ENCODE results near the gene S1PR5.

Gene S1PR5

GRCh38 chr19:10503002-10503789, 14.1 kb downstream of the S1PR5 start, which contains the start of gene KEAP1:
KEAP1 (minus strand) TSS chr19:10503356; CDS start chr19:10500033, 3,323 bp downstream.
- TF ChIP-seq EZH2 (IDR thresholded peaks at IDR 0.05; ENCODE audit: borderline replicate concordance, low read depth, low read length, severe bottlenecking) (no peak), CTCF (IDR thresholded peaks at IDR 0.05; ENCODE audit: borderline replicate concordance, extremely low read depth, low read length, poor library complexity, severe bottlenecking) (peak; percentile 2)
- peaks cover 51% of the 10 kb centered on the region for H3K79me2 ChIP-seq (ENCODE audit: insufficient read depth, low read length)
- DNase-seq (peak; percentile 63), ATAC-seq (ENCODE audit: insufficient read depth, low read depth) (peak; percentile 56)
- H3K9me3 ChIP-seq (ENCODE audit: insufficient read depth, low read length, severe bottlenecking): no peaks in the 10 kb centered on the region
- H3K4me1 ChIP-seq (ENCODE audit: insufficient read depth, low read length): peaks cover 45% of the 10 kb centered on the region
- H3K4me3 ChIP-seq (ENCODE audit: low read depth in 1 of 2, low read length in 2 of 2): peak within 1 kb of the TSS; percentile 40 to 82
- H3K36me3 ChIP-seq (ENCODE audit: insufficient read depth, low read length): peaks cover 34% of the 10 kb centered on the region
- peaks cover 16% of the 10 kb centered on the region for H4K20me1 ChIP-seq (ENCODE audit: insufficient read depth, low read length)
- H3K27me3 ChIP-seq (ENCODE audit: insufficient read depth, low read length, poor library complexity): no peaks in the 10 kb centered on the region
- peak within 1 kb of the TSS; percentile 97 for H2AFZ ChIP-seq (ENCODE audit: low read depth, low read length)
- H3K27ac ChIP-seq (ENCODE audit: low read length): peak within 1 kb of the TSS; percentile 91
- peak within 1 kb of the TSS; percentile 72 for H3K4me2 ChIP-seq (ENCODE audit: insufficient read depth, low read length)
- H3K9ac ChIP-seq (ENCODE audit: low read depth, low read length): peak within 1 kb of the TSS; percentile 100

GRCh38 chr19:10502524-10503001, 14.7 kb downstream of the S1PR5 start:
- peak overlapping the region; percentile 40 to 82 for H3K4me3 ChIP-seq (ENCODE audit: low read depth in 1 of 2, low read length in 2 of 2)
- H3K79me2 ChIP-seq (ENCODE audit: insufficient read depth, low read length): peaks cover 56% of the 10 kb centered on the region
- no peaks in the 10 kb centered on the region for H3K27me3 ChIP-seq (ENCODE audit: insufficient read depth, low read length, poor library complexity)
- DNase-seq (peak; percentile 96), ATAC-seq (ENCODE audit: insufficient read depth, low read depth) (peak; percentile 91)
- H3K9ac ChIP-seq (ENCODE audit: low read depth, low read length): peak overlapping the region; percentile 100
- no peaks in the 10 kb centered on the region for H3K9me3 ChIP-seq (ENCODE audit: insufficient read depth, low read length, severe bottlenecking)
- peaks cover 16% of the 10 kb centered on the region for H4K20me1 ChIP-seq (ENCODE audit: insufficient read depth, low read length)
- H3K36me3 ChIP-seq (ENCODE audit: insufficient read depth, low read length): peaks cover 38% of the 10 kb centered on the region
- H3K4me1 ChIP-seq (ENCODE audit: insufficient read depth, low read length): peaks cover 42% of the 10 kb centered on the region
- H3K4me2 ChIP-seq (ENCODE audit: insufficient read depth, low read length): peak overlapping the region; percentile 72
- TF ChIP-seq CTCF (IDR thresholded peaks at IDR 0.05; ENCODE audit: borderline replicate concordance, extremely low read depth, low read length, poor library complexity, severe bottlenecking): peak; percentile 20
- no peak for TF ChIP-seq EZH2 (IDR thresholded peaks at IDR 0.05; ENCODE audit: borderline replicate concordance, low read depth, low read length, severe bottlenecking)
- peak overlapping the region; percentile 91 for H3K27ac ChIP-seq (ENCODE audit: low read length)
- H2AFZ ChIP-seq (ENCODE audit: low read depth, low read length): peak overlapping the region; percentile 97

GRCh38 chr19:10501971-10502523, 15.2 kb downstream of the S1PR5 start:
- Histone ChIP-seq H3K9me3 (ENCODE audit: insufficient read depth, low read length, severe bottlenecking) (no peaks in the 10 kb centered on the region), H3K27me3 (ENCODE audit: insufficient read depth, low read length, poor library complexity) (no peaks in the 10 kb centered on the region), H3K4me3 (ENCODE audit: low read depth in 1 of 2, low read length in 2 of 2) (peak overlapping the region; percentile 40 to 82), H3K79me2 (ENCODE audit: insufficient read depth, low read length) (peaks cover 61% of the 10 kb centered on the region), H3K9ac (ENCODE audit: low read depth, low read length) (peak overlapping the region; percentile 100), H3K36me3 (ENCODE audit: insufficient read depth, low read length) (peaks cover 43% of the 10 kb centered on the region), H4K20me1 (ENCODE audit: insufficient read depth, low read length) (peaks cover 19% of the 10 kb centered on the region), H3K4me1 (ENCODE audit: insufficient read depth, low read length) (peaks cover 47% of the 10 kb centered on the region), H3K4me2 (ENCODE audit: insufficient read depth, low read length) (peak overlapping the region; percentile 72), H3K27ac (ENCODE audit: low read length) (peak overlapping the region; percentile 91), H2AFZ (ENCODE audit: low read depth, low read length) (peak overlapping the region; percentile 86)
- peak; percentile 24 for ATAC-seq (ENCODE audit: insufficient read depth, low read depth)
- peak; percentile 56 for DNase-seq
- TF ChIP-seq CTCF (IDR thresholded peaks at IDR 0.05; ENCODE audit: borderline replicate concordance, extremely low read depth, low read length, poor library complexity, severe bottlenecking) (no peak), EZH2 (IDR thresholded peaks at IDR 0.05; ENCODE audit: borderline replicate concordance, low read depth, low read length, severe bottlenecking) (no peak)
